Naive thymus-derived CD4-positive, alpha-beta T cell (primary cell): Measurements from ENCODE around the gene PRSS33. TPM values are rescaled to one million over a fixed set of nuclear protein-coding genes. Genes with fewer than 3 reads are reported as not detected.

Source experiments
- ATAC-seq: fragments of 150-1000 bp; cut with Tn5 transposase; 2 replicates; pipeline ENCODE4 v1.10.0; 2021; ENCODE audit warnings: mild to moderate bottlenecking, moderate library complexity
- CTCF ChIA-PET: fragments of 350-600 bp; sonication (Branson Sonifier 250); formaldehyde crosslinking; loops from one replicate; lab custom pipeline; 2021; ENCODE audit warnings: antibody characterized with exemption; lab: Charles Lee
- POLR2A ChIA-PET: fragments of 350-600 bp; sonication (Branson Sonifier 250); formaldehyde crosslinking; loops from one replicate; lab custom pipeline; 2021; ENCODE audit warnings: antibody characterized with exemption, inconsistent platforms; lab: Charles Lee
- DNase-seq, 9 donors: peaks; one replicate each; pipeline versions ENCODE4 v3.0.0 to v3.0.0-alpha.2; 2020 to 2022; ENCODE audit warnings: mixed read lengths in 1 of 9
- H3K27ac ChIP-seq: one replicate; pipeline ENCODE4 v1.7.0; 2013; ENCODE audit warnings: mild to moderate bottlenecking, low read depth, low read length, moderate library complexity
- H3K27me3 ChIP-seq, 2 donors: one replicate each; pipeline ENCODE4 v1.7.0; 2013; ENCODE audit warnings: low read length in 2 of 2, mild to moderate bottlenecking in 2 of 2, moderate library complexity in 2 of 2; ENCODE audit not compliant: control insufficient read depth in 2 of 2, insufficient read depth in 2 of 2
- H3K36me3 ChIP-seq, 3 experiments: 1 replicate in 2 of 3; 2 replicates in 1 of 3; pipeline ENCODE4 v1.7.0; 2013; ENCODE audit warnings: low read length in 3 of 3, mild to moderate bottlenecking in 3 of 3, moderate library complexity in 1 of 3; ENCODE audit not compliant: insufficient read depth in 3 of 3, control insufficient read depth in 2 of 3
- H3K4me1 ChIP-seq, 2 donors: one replicate each; pipeline ENCODE4 v1.7.0; 2013; ENCODE audit warnings: low read length in 2 of 2, mild to moderate bottlenecking in 2 of 2, moderate library complexity in 1 of 2; ENCODE audit not compliant: control insufficient read depth in 2 of 2, insufficient read depth in 2 of 2
- H3K4me3 ChIP-seq: 2 replicates; pipeline ENCODE4 v1.7.0; 2013; ENCODE audit warnings: mild to moderate bottlenecking, low read length
- H3K9me3 ChIP-seq, 3 experiments: 1 replicate in 2 of 3; 2 replicates in 1 of 3; pipeline ENCODE4 v1.7.0; 2013; ENCODE audit warnings: low read length in 3 of 3; ENCODE audit not compliant: control insufficient read depth in 2 of 3
- H3K27ac Mint-ChIP-seq, 9 donors: one replicate each; pipeline ENCODE4 v1.8.0; 2020 to 2022; ENCODE audit warnings: mixed read lengths in 9 of 9, mild to moderate bottlenecking in 8 of 9, moderate library complexity in 5 of 9, inconsistent platforms in 2 of 9
- H3K27me3 Mint-ChIP-seq, 5 donors: one replicate each; pipeline ENCODE4 v1.8.0; 2021 to 2022; ENCODE audit warnings: mixed read lengths in 5 of 5, mild to moderate bottlenecking in 1 of 5
- H3K36me3 Mint-ChIP-seq, 5 donors: one replicate each; pipeline ENCODE4 v1.8.0; 2020 to 2022; ENCODE audit warnings: mixed read lengths in 5 of 5, mild to moderate bottlenecking in 3 of 5, inconsistent platforms in 1 of 5
- H3K4me1 Mint-ChIP-seq, 7 donors: one replicate each; pipeline ENCODE4 v1.8.0; 2020 to 2022; ENCODE audit warnings: mixed read lengths in 7 of 7, mild to moderate bottlenecking in 3 of 7, inconsistent platforms in 1 of 7
- H3K4me3 Mint-ChIP-seq, 10 donors: one replicate each; pipeline ENCODE4 v1.8.0; 2020 to 2022; ENCODE audit warnings: mild to moderate bottlenecking in 10 of 10, mixed read lengths in 10 of 10, moderate library complexity in 6 of 10, inconsistent platforms in 2 of 10
- H3K9me3 Mint-ChIP-seq, 11 donors: one replicate each; pipeline ENCODE4 v1.8.0; 2020 to 2022; ENCODE audit warnings: mixed read lengths in 11 of 11, mild to moderate bottlenecking in 4 of 11, inconsistent platforms in 1 of 11, moderate library complexity in 1 of 11
- intact Hi-C, 2 donors: fragments of 100-400 bp; cut with micrococcal nuclease; formaldehyde crosslinking; loops; one replicate each; pipeline ENCODE4 v1.15.1; 2023
- polyA plus RNA-seq, 2 donors: library from polyadenylated mRNA; unstranded; fragments of 300-500 nt; fragmentation: Illumina TruSeq; gene quantifications; one replicate each; pipeline ENCODE4 v1.2.3, GENCODE V29; 2021
- total RNA-seq, 6 experiments: library from RNA in 5 of 6; stranded (reverse) in 5 of 6; gene quantifications; 1 replicate in 5 of 6; 2 replicates in 1 of 6; pipeline ENCODE4 v1.2.3 and lab custom pipeline; 2021 to 2026

PRSS33 gene
- total and polyA plus RNA-seq, 7 experiments from 2014 or later: 0.19 TPM; not detected in 6

DNA sequence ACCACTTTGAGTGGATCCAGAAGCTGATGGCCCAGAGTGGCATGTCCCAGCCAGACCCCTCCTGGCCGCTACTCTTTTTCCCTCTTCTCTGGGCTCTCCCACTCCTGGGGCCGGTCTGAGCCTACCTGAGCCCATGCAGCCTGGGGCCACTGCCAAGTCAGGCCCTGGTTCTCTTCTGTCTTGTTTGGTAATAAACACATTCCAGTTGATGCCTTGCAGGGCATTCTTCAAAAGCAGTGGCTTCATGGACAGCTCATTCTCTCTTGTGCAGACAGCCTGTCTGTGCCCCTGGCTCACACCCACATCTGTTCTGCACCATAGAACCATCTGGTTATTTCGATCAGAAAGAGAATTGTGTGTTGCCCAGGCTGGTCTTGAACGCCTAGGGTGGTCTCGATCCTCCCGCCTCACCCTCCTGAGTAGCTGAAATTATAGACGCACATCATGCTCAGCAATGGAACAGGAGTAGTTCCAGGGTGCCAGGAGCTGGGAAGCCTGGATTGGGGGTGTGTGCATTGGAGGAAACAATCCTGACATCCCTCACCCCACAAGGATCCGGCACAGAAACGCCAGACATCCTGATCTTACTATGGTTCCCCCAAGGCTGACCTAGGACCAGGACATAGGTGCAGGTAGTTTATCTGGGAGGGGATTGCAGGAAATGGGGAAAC lies 34.3 kb upstream of the PRSS33 start:
- CTCF ChIA-PET: interaction anchor here (0.6 kb wide), 1 partner anchor 90 kb away, joined by 4 read pairs; the partner anchor contains the start of gene FLYWCH1
- Histone ChIP-seq H3K27me3 (no peaks in the 10 kb centered on the region), H3K4me1 (no peaks in the 10 kb centered on the region), H3K9me3 (no peaks in the 10 kb centered on the region), H3K4me3 (no peak overlapping the region), H3K27ac (no peak overlapping the region), H3K36me3 (no peaks in the 10 kb centered on the region)
- ATAC-seq (no peak), DNase-seq (no peak)
- no peak overlapping the region for H3K27ac Mint-ChIP-seq
- H3K4me1 Mint-ChIP-seq: no peaks in the 10 kb centered on the region
- H3K4me3 Mint-ChIP-seq: no peak overlapping the region
- no peaks in the 10 kb centered on the region for H3K36me3 Mint-ChIP-seq
- intact Hi-C loops: no loop called here
- peaks cover 0 to 6% (median 0%) of the 10 kb centered on the region in 5 donors for H3K27me3 Mint-ChIP-seq
- no peaks in the 10 kb centered on the region for H3K9me3 Mint-ChIP-seq
- POLR2A ChIA-PET: interaction anchor here (1.4 kb wide), 1 partner anchor 45 kb away, joined by 6 read pairs; the partner anchor contains the start of gene ELOB

DNA sequence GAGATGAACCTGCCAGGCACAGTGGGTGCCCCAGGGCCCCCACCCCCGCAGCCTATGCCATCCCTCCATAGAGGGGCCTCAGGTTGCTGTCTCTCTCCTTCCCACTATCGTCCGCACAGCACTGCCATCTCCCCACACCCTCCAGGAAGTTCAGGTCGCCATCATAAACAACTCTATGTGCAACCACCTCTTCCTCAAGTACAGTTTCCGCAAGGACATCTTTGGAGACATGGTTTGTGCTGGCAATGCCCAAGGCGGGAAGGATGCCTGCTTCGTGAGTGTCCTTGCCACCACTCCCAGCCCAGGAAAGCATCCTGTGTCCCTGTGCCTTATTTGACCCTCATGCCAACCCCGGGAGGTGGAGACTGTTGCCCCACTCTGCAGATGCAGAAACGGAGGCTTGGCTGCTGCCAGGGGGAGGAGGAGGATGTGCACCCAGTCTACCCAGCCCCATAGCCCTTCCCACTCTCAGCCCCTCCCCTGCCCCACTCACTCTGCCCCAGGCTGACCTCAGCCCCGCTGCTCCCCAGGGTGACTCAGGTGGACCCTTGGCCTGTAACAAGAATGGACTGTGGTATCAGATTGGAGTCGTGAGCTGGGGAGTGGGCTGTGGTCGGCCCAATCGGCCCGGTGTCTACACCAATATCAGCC lies 33.6 kb upstream of the PRSS33 start:
- Mint-ChIP-seq H3K4me1 (no peaks in the 10 kb centered on the region), H3K9me3 (no peaks in the 10 kb centered on the region), H3K4me3 (no peak overlapping the region), H3K27ac (no peak overlapping the region), H3K27me3 (peaks cover 0 to 6% (median 0%) of the 10 kb centered on the region in 5 donors), H3K36me3 (no peaks in the 10 kb centered on the region)
- ChIA-PET CTCF (no interaction called here), POLR2A (no interaction called here)
- DNase-seq (no peak), ATAC-seq (no peak)
- no peaks in the 10 kb centered on the region for H3K27me3 ChIP-seq
- no peaks in the 10 kb centered on the region for H3K9me3 ChIP-seq
- no peak overlapping the region for H3K27ac ChIP-seq
- intact Hi-C loops: no loop called here
- H3K4me1 ChIP-seq: no peaks in the 10 kb centered on the region
- H3K36me3 ChIP-seq: no peaks in the 10 kb centered on the region
- H3K4me3 ChIP-seq: no peak overlapping the region

DNA sequence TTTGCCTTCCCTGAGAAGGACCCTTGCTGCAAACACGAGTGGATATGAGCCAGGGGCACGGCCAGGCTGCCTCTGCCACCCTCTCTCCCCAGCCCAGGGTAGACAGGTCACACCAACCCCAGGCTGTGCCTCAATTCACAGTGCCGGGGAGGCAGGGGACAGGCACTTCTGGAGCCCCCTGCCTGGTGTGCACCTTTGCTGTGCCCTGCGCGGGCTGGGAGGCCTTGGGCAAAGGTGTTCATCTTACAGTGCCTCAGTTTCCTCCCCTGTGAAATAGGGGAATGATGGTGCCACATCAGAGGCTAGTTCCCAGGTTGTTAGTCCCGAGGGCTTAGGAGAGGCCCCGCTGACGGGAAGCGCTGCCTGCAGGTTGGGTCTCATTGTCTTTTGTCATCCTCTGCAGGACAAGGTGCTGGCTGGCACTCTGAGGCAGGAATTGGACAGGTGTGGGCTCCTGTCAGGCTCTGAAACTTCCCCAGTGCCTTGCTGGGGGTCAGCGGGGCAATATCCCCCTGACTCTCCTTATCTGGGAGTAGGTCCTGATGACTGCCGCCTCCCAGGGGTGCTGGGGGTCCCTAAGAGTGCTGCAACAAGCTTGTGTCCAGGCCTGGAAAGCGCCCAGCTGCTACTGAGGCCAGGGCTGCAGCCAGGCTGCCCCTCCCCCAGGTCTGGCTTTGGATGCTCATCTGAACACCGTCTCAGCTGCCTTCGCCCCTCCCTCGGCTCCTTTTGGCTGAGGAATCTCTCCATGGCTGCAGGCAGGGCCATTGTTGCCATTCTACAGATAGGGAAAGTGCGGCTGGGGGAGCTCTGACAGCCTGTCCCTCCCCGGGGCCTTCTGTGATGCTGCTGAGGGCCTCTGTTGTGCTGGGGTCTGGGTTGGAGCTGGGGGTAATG lies 32.8 kb upstream of the PRSS33 start:
- ChIA-PET POLR2A (no interaction called here), CTCF (no interaction called here)
- Mint-ChIP-seq H3K36me3 (no peaks in the 10 kb centered on the region), H3K27me3 (peaks cover 0 to 6% (median 0%) of the 10 kb centered on the region in 5 donors), H3K9me3 (no peaks in the 10 kb centered on the region), H3K4me1 (no peaks in the 10 kb centered on the region), H3K27ac (peak overlapping the region in 1 of 9 donors; percentile 47), H3K4me3 (no peak overlapping the region)
- ATAC-seq (no peak), DNase-seq (no peak)
- Histone ChIP-seq H3K27ac (no peak overlapping the region), H3K36me3 (no peaks in the 10 kb centered on the region), H3K9me3 (no peaks in the 10 kb centered on the region), H3K27me3 (no peaks in the 10 kb centered on the region), H3K4me3 (no peak overlapping the region), H3K4me1 (no peaks in the 10 kb centered on the region)
- intact Hi-C loops: no loop called here

DNA sequence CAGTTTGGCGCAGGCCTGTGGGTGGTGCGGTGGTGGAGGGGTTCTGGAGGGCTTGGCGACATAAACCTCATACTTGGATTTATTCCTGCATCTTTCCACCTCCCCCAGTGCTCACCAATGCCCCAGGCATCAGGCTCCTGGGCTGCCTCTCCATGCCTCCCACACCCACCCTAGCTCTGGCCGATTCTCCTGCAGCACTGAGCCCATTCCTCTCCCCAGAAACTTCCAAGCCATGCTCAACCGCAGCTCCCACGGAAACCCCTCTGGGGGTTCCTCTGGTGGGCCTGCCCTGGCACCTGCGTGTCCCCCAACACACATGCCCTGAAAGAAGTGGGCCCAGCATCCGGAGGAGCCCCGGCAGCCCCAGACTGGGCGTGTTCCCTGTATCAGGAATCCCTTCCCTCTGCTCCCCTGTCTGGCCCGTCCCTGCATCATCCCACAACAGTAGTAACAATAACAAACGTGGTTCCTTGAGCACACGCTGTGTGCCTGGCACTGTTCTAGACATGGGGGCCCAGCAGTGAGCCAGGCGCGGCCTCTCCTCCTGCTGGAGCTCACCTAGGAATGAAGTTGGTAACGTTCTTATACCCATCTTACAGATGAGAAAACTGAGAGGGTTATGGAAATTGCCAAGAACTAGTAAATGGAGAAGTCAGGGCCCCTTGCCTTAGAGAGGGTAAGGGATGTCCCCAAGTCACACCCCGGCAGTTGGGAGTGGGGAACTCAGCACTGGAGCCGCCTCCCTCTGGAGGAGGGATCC lies 32.0 kb upstream of the PRSS33 start:
- no peaks in the 10 kb centered on the region for H3K36me3 Mint-ChIP-seq
- H3K36me3 ChIP-seq: no peaks in the 10 kb centered on the region
- H3K27ac Mint-ChIP-seq: peak overlapping the region in 1 of 9 donors; percentile 47
- ATAC-seq (no peak), DNase-seq (no peak)
- no peaks in the 10 kb centered on the region for H3K4me1 Mint-ChIP-seq
- CTCF ChIA-PET: no interaction called here
- peaks cover 0 to 6% (median 0%) of the 10 kb centered on the region in 5 donors for H3K27me3 Mint-ChIP-seq
- no peaks in the 10 kb centered on the region for H3K27me3 ChIP-seq
- intact Hi-C loops: no loop called here
- no peaks in the 10 kb centered on the region for H3K4me1 ChIP-seq
- POLR2A ChIA-PET: no interaction called here
- H3K4me3 Mint-ChIP-seq: no peak overlapping the region
- no peak overlapping the region for H3K4me3 ChIP-seq
- H3K27ac ChIP-seq: no peak overlapping the region
- no peaks in the 10 kb centered on the region for H3K9me3 Mint-ChIP-seq
- H3K9me3 ChIP-seq: no peaks in the 10 kb centered on the region

DNA sequence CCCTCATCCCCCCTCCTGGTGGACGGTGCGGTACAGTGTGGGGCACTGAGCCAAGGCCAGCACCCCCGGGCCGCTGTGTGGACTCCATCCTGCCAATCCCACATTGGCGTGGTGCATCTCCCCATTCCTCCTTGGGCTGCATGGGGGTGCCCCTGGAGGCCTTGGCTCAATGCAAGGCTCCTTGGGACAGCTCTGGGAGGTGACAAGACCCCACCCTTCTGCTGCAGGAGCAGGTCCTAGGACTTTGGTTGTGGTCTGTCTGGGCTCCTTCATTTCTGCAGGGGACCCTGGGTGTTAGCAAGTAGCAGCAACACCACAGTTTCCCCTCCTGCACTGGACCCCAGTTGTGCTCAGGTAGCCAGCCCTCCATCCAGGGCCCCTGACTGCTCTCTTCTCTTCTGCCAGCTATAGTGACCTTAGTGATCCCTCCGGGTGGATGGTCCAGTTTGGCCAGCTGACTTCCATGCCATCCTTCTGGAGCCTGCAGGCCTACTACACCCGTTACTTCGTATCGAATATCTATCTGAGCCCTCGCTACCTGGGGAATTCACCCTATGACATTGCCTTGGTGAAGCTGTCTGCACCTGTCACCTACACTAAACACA lies 31.0 kb upstream of the PRSS33 start:
- no peak for ATAC-seq
- no peaks in the 10 kb centered on the region for H3K27me3 ChIP-seq
- no peak overlapping the region for H3K4me3 ChIP-seq
- peak overlapping the region in 3 of 10 donors; percentile 1 to 69 (median 9) for H3K4me3 Mint-ChIP-seq
- no peaks in the 10 kb centered on the region for H3K4me1 ChIP-seq
- peaks cover 0 to 6% (median 0%) of the 10 kb centered on the region in 5 donors for H3K27me3 Mint-ChIP-seq
- H3K36me3 Mint-ChIP-seq: no peaks in the 10 kb centered on the region
- H3K36me3 ChIP-seq: no peaks in the 10 kb centered on the region
- H3K4me1 Mint-ChIP-seq: peaks cover 0 to 1% (median 0%) of the 10 kb centered on the region in 7 donors
- ChIA-PET POLR2A (interaction anchor here (0.6 kb wide), 1 partner anchor 68 kb away, joined by 3 read pairs; no protein-coding TSS in a partner anchor), CTCF (no interaction called here)
- H3K9me3 Mint-ChIP-seq: no peaks in the 10 kb centered on the region
- intact Hi-C loops: no loop called here
- DNase-seq: no peak
- H3K27ac ChIP-seq: no peak overlapping the region
- H3K27ac Mint-ChIP-seq: peak overlapping the region in 2 of 9 donors; percentile 47 to 51
- H3K9me3 ChIP-seq: no peaks in the 10 kb centered on the region
